A673 (cell line): ENCODE data around the gene JPH2.

ENCODE experiments used
- EZH2 ChIP-seq: fragments of 200-600 bp; sonication (generic); IDR thresholded peaks from 2 replicates; pipeline ENCODE4 v1.6.1; 2017; ENCODE audit warnings: borderline replicate concordance, low read depth, mild to moderate bottlenecking, mixed read lengths, antibody characterized with exemption, low read length; ENCODE audit not compliant: poor library complexity, severe bottlenecking
- TF ChIP-seq, protein P1 (sequence below): fragments of 300-800, 200-600 bp; sonication (generic); conservative IDR thresholded peaks from 2 replicates; pipeline ENCODE4 v1.5.1; 2017; ENCODE audit warnings: low read depth, mild to moderate bottlenecking, antibody characterized with exemption, low read length, moderate library complexity, mixed read lengths

DNA sequence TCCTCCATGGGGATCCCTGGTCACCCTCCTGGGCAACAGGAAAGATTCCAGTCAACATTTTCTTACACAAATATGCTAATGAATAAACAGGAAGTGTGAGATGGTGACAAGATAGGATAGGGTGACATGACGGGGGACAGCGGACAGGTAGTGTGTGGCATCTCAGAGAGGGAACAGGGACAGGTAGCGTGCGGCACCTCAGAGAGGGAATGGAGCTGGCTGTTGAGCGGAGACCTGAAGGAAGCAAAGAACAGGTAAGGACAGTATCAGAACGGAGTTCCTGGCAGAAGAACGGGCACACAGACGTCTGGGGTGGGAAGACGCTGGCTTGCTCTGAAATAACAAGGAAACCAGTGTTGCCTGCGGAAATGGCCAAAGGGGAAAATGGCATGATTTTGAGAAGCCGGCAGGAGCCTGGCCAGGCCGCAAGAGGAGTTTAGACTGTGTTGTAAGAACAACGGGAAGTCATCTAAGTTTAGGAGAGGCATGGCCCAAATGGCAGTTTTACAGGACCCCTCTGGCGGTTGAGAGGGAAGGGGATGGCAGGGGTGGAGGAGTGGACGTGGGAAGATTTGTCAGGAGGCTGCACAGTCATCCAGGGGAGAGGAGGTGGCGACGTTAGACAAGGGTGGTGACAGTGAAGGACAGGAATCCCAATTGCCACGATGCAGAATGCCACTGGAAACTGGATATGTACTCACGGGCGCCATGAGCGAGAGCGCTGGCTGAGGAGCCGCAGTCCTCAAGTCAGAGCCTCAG, 111.6 kb downstream of the JPH2 start:
- TF ChIP-seq, protein P1, sequence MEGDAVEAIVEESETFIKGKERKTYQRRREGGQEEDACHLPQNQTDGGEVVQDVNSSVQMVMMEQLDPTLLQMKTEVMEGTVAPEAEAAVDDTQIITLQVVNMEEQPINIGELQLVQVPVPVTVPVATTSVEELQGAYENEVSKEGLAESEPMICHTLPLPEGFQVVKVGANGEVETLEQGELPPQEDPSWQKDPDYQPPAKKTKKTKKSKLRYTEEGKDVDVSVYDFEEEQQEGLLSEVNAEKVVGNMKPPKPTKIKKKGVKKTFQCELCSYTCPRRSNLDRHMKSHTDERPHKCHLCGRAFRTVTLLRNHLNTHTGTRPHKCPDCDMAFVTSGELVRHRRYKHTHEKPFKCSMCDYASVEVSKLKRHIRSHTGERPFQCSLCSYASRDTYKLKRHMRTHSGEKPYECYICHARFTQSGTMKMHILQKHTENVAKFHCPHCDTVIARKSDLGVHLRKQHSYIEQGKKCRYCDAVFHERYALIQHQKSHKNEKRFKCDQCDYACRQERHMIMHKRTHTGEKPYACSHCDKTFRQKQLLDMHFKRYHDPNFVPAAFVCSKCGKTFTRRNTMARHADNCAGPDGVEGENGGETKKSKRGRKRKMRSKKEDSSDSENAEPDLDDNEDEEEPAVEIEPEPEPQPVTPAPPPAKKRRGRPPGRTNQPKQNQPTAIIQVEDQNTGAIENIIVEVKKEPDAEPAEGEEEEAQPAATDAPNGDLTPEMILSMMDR: no peak
- TF ChIP-seq EZH2: no peak
